Measurements from ENCODE around the gene KDM6B.

GRCh38 chr17:7878234-7878633 lies 44.2 kb downstream of the KDM6B start:
- TF ChIP-seq POLR2A (IDR thresholded peaks at IDR 0.05; ENCODE audit: low read depth, low read length): no peak
- no peak for TF ChIP-seq POLR2AphosphoS5 (IDR thresholded peaks at IDR 0.05; ENCODE audit: low read depth, low read length)
- no peak for TF ChIP-seq POU2F2 (IDR thresholded peaks at IDR 0.05; ENCODE audit: low read depth, low read length)
- no peak for TF ChIP-seq TAF1 (IDR thresholded peaks at IDR 0.05; ENCODE audit: low read depth, low read length)
- no peak for TF ChIP-seq SPI1 (IDR thresholded peaks at IDR 0.05; ENCODE audit: low read depth, low read length)
- no peak for TF ChIP-seq PAX5 (IDR thresholded peaks at IDR 0.05; ENCODE audit: insufficient read depth, low read length, severe bottlenecking)
